Measurements from ENCODE around the gene MRPS11.
"Not testable (repeated sequence)": the region's sequence is repeated elsewhere in the genome, so short reads cannot be mapped to it uniquely, and the experiment has no call there.

The MRPS11 gene

DNA sequence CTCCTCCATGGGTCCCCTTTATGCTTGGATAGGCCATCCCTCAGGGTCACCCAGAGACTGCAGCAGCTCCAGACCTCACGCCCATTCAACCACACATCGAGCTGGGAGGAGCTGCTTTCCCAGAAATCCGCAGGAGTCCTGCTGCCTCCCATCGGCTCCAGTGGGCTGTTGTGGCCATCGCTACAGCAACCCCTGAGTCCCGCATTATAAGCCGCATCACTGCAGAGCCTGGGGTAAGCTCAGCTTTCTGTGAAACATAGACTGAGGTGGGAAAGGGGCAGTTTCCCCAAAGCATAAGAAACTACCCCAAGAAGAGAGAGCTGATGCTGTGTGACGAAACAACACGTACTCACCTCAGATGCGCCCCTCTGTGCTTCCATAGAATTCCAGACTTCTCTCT is 36.1 kb upstream of the MRPS11 start:
- no peak for DNase-seq (ENCODE audit: low read depth in 1 of 2, low spot score in 1 of 2)
- no peaks in the 10 kb centered on the region for H3K27me3 ChIP-seq (ENCODE audit: insufficient read depth, poor library complexity, severe bottlenecking)
- no peak overlapping the region for H3K4me3 ChIP-seq (replicated peaks; ENCODE audit: insufficient read depth, low read length)
- TF ChIP-seq, protein P1, sequence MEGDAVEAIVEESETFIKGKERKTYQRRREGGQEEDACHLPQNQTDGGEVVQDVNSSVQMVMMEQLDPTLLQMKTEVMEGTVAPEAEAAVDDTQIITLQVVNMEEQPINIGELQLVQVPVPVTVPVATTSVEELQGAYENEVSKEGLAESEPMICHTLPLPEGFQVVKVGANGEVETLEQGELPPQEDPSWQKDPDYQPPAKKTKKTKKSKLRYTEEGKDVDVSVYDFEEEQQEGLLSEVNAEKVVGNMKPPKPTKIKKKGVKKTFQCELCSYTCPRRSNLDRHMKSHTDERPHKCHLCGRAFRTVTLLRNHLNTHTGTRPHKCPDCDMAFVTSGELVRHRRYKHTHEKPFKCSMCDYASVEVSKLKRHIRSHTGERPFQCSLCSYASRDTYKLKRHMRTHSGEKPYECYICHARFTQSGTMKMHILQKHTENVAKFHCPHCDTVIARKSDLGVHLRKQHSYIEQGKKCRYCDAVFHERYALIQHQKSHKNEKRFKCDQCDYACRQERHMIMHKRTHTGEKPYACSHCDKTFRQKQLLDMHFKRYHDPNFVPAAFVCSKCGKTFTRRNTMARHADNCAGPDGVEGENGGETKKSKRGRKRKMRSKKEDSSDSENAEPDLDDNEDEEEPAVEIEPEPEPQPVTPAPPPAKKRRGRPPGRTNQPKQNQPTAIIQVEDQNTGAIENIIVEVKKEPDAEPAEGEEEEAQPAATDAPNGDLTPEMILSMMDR (IDR thresholded peaks at IDR 0.05; ENCODE audit: insufficient read depth, low read length), result no peak
- TF ChIP-seq GABPA (IDR thresholded peaks at IDR 0.05; ENCODE audit: low read depth) (no peak), SPI1 (IDR thresholded peaks at IDR 0.05; ENCODE audit: borderline replicate concordance, low read depth) (no peak), POLR2AphosphoS5 (IDR thresholded peaks at IDR 0.05; ENCODE audit: low read depth) (no peak)
- TF ChIP-seq, protein P2, sequence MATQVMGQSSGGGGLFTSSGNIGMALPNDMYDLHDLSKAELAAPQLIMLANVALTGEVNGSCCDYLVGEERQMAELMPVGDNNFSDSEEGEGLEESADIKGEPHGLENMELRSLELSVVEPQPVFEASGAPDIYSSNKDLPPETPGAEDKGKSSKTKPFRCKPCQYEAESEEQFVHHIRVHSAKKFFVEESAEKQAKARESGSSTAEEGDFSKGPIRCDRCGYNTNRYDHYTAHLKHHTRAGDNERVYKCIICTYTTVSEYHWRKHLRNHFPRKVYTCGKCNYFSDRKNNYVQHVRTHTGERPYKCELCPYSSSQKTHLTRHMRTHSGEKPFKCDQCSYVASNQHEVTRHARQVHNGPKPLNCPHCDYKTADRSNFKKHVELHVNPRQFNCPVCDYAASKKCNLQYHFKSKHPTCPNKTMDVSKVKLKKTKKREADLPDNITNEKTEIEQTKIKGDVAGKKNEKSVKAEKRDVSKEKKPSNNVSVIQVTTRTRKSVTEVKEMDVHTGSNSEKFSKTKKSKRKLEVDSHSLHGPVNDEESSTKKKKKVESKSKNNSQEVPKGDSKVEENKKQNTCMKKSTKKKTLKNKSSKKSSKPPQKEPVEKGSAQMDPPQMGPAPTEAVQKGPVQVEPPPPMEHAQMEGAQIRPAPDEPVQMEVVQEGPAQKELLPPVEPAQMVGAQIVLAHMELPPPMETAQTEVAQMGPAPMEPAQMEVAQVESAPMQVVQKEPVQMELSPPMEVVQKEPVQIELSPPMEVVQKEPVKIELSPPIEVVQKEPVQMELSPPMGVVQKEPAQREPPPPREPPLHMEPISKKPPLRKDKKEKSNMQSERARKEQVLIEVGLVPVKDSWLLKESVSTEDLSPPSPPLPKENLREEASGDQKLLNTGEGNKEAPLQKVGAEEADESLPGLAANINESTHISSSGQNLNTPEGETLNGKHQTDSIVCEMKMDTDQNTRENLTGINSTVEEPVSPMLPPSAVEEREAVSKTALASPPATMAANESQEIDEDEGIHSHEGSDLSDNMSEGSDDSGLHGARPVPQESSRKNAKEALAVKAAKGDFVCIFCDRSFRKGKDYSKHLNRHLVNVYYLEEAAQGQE (IDR thresholded peaks at IDR 0.05; ENCODE audit: insufficient replicate concordance, low read depth), result no peak
- H3K27ac ChIP-seq (replicated peaks), result no peak overlapping the region

DNA sequence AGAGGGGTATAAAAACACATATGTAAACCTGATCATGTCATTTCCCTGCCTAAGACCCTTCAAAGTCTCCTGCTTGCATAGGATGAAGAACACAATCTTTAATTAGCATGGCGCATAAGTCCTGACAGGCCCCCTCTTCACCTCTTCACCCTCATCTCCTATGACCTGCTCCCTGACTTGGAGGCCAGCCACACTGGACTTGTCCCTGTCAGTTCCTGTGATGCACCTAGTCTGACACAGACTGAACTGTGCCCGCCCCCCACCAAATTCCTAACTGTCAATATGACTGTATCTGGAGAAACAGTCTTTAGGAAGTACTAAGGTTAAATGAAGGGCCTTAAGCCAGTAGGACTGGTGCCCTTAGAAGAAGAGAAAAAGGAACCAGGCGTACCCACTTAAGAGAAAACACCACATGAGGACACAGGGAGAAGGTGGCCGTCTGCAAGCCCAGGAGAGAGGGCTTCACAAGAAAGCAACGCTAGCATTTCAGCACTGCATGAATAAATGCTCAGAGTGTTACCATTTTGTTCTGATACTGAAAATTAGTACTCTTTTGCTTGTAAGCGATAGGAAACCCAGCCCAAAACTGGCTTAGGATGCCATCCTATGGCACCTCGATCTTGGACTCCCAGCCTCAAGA is 34.3 kb upstream of the MRPS11 start:
- Histone ChIP-seq H3K4me3 (replicated peaks; ENCODE audit: insufficient read depth, low read length) (no peak overlapping the region), H3K27ac (replicated peaks) (no peak overlapping the region), H3K27me3 (ENCODE audit: insufficient read depth, poor library complexity, severe bottlenecking) (no peaks in the 10 kb centered on the region)
- TF ChIP-seq GABPA (IDR thresholded peaks at IDR 0.05; ENCODE audit: low read depth) (no peak), POLR2AphosphoS5 (IDR thresholded peaks at IDR 0.05; ENCODE audit: low read depth) (no peak), SPI1 (IDR thresholded peaks at IDR 0.05; ENCODE audit: borderline replicate concordance, low read depth) (no peak)
- TF ChIP-seq, protein P2 (IDR thresholded peaks at IDR 0.05; ENCODE audit: insufficient replicate concordance, low read depth), result no peak
- TF ChIP-seq, protein P1 (IDR thresholded peaks at IDR 0.05; ENCODE audit: insufficient read depth, low read length), result no peak
- no peak for DNase-seq (ENCODE audit: low read depth in 1 of 2, low spot score in 1 of 2)

DNA sequence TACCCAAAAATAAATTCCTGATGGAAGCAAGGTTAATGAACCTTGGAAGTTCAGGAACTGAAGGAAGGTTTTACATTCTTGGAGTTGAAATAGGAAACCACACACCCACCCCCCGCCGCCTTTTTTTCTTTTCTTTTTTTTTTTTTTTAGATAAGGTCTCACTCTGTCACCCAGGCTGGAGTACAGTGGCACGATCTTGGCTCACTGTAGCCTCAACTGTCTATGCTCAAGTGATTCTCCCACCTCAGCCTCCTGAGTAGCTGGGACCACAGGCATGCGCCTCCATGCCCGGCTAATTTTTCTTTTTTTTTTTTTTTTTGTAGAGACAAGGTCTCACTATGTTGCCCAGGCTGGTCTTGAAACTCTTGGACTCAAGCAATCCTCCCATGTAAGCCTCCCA is 33.4 kb upstream of the MRPS11 start:
- H3K27me3 ChIP-seq (ENCODE audit: insufficient read depth, poor library complexity, severe bottlenecking); H3K4me3 ChIP-seq (replicated peaks; ENCODE audit: insufficient read depth, low read length); DNase-seq (ENCODE audit: low read depth in 1 of 2, low spot score in 1 of 2); H3K27ac ChIP-seq (replicated peaks): not testable (repeated sequence)

DNA sequence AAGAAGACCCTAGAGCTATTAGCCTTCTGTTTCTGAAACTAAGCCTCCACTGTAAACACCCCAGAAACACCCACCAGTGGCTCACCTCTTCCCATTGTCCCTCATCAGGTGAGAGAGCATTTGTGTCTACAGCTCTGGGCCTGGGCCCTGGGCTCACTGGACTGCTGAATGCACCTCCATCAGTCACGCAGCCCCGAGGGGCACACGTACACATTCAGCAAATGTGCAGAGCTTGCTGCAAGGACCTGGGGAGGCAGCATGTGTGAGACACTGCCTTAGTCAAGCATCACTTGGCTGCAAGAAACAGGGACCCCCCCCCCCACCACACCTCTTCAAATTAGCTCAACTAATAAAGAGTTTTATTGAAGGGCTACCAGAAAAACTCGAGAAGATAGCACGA is 29.3 kb upstream of the MRPS11 start:
- H3K27ac ChIP-seq (replicated peaks), result no peak overlapping the region

More for the DNA sequence above, 29.3 kb upstream of the MRPS11 start:
- Histone ChIP-seq H3K27me3 (ENCODE audit: insufficient read depth, poor library complexity, severe bottlenecking) (peaks cover 4% of the 10 kb centered on the region), H3K4me3 (replicated peaks; ENCODE audit: insufficient read depth, low read length) (no peak overlapping the region)
- no peak for DNase-seq (ENCODE audit: low read depth in 1 of 2, low spot score in 1 of 2)
- TF ChIP-seq, protein P2 (IDR thresholded peaks at IDR 0.05; ENCODE audit: insufficient replicate concordance, low read depth), result no peak
- TF ChIP-seq, protein P1 (IDR thresholded peaks at IDR 0.05; ENCODE audit: insufficient read depth, low read length), result no peak
- TF ChIP-seq POLR2AphosphoS5 (IDR thresholded peaks at IDR 0.05; ENCODE audit: low read depth) (no peak), SPI1 (IDR thresholded peaks at IDR 0.05; ENCODE audit: borderline replicate concordance, low read depth) (no peak), GABPA (IDR thresholded peaks at IDR 0.05; ENCODE audit: low read depth) (no peak)
